Panc1 (cell line): ENCODE measurements around the gene LRRC23.

ENCODE experiments used
- CTCF ChIP-seq: fragments of 450-650 bp; IDR thresholded peaks from 2 replicates; pipeline ENCODE4 v1.5.1; 2017; ENCODE audit warnings: mild to moderate bottlenecking
- POLR2AphosphoS5 ChIP-seq: IDR thresholded peaks from 2 replicates; pipeline ENCODE4 v1.6.1; 2012; ENCODE audit warnings: mild to moderate bottlenecking, low read depth, low read length, moderate library complexity
- REST ChIP-seq, 2 experiments: IDR thresholded peaks; 2 replicates each; pipeline ENCODE4 v1.6.1; 2011 to 2012; ENCODE audit warnings: low read depth in 2 of 2, control low read depth in 1 of 2, low read length in 1 of 2, mild to moderate bottlenecking in 1 of 2, moderate library complexity in 1 of 2; ENCODE audit not compliant: insufficient read depth in 1 of 2

GRCh38 chr12:6894321-6894720 lies 10.3 kb upstream of the LRRC23 start:
- no peak for TF ChIP-seq CTCF
- no peak for TF ChIP-seq POLR2AphosphoS5
- TF ChIP-seq REST (IDR thresholded peaks at IDR 0.05; ENCODE audit: insufficient read depth in 1 of 2, low read depth in 2 of 2, low read length in 1 of 2) = no peak
